Testis (tissue), 2 donors: ENCODE results near the gene MORN4.

Experiments
- CTCF ChIP-seq, 3 experiments: fragments of 450-650 bp in 2 of 3; fragments of 200-600 bp in 1 of 3; sonication (generic) in 1 of 3; IDR thresholded peaks; one replicate each; pipeline ENCODE4 v1.5.1; 2016 to 2019; ENCODE audit warnings: antibody characterized with exemption in 3 of 3, mild to moderate bottlenecking in 2 of 3, moderate library complexity in 1 of 3
- POLR2A ChIP-seq: fragments of 450-650 bp; IDR thresholded peaks from one replicate; pipeline ENCODE4 v1.6.1; 2017; ENCODE audit warnings: antibody characterized with exemption, mild to moderate bottlenecking, moderate library complexity

GRCh38 chr10:97574374-97575126 lies 58.8 kb downstream of the MORN4 start:
- TF ChIP-seq CTCF (IDR thresholded peaks at IDR 0.05) (no peak), POLR2A (no peak)
